ENCODE data around the gene RPP25.

DNA sequence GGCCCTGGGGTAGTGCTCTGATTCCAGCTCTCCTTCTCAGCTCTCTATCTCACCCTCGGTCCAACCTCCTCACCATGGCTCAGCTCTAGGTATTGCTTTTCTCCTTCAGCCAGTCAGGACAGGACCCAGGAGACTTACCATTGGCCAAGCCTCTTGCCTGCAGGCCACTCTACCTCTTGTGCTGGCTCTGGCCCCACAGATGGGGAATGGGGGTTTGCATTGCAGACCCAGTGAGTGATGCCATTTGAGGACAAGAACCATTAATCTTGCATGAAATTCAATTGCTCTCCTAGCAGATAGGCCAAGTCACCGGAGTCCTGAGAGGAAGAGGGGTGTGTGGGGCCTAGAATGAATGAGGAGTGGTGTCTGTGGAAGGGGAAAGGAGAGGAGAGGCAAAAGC is 6.1 kb upstream of the RPP25 start:
- TF ChIP-seq, protein P1, sequence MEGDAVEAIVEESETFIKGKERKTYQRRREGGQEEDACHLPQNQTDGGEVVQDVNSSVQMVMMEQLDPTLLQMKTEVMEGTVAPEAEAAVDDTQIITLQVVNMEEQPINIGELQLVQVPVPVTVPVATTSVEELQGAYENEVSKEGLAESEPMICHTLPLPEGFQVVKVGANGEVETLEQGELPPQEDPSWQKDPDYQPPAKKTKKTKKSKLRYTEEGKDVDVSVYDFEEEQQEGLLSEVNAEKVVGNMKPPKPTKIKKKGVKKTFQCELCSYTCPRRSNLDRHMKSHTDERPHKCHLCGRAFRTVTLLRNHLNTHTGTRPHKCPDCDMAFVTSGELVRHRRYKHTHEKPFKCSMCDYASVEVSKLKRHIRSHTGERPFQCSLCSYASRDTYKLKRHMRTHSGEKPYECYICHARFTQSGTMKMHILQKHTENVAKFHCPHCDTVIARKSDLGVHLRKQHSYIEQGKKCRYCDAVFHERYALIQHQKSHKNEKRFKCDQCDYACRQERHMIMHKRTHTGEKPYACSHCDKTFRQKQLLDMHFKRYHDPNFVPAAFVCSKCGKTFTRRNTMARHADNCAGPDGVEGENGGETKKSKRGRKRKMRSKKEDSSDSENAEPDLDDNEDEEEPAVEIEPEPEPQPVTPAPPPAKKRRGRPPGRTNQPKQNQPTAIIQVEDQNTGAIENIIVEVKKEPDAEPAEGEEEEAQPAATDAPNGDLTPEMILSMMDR (IDR thresholded peaks at IDR 0.05) = no peak
- TF ChIP-seq POLR2A (IDR thresholded peaks at IDR 0.05) = no peak
